Gastrocnemius medialis (tissue), 4 donors: ENCODE results near the gene AFTPH.

ENCODE experiments used
- CTCF ChIP-seq, 5 experiments: fragments of 450-650 bp in 3 of 5; fragments of 200-600 bp in 2 of 5; sonication (generic) in 2 of 5; IDR thresholded peaks in 4 of 5; conservative IDR thresholded peaks in 1 of 5; 1 replicate in 4 of 5; 2 replicates in 1 of 5; pipeline ENCODE4 v1.5.1; 2016 to 2019; ENCODE audit warnings: antibody characterized with exemption in 5 of 5, mild to moderate bottlenecking in 3 of 5, moderate library complexity in 3 of 5
- POLR2A ChIP-seq, 2 donors: fragments of 450-650 bp; IDR thresholded peaks; one replicate each; pipeline ENCODE4 v1.6.1; 2017; ENCODE audit warnings: antibody characterized with exemption in 2 of 2, mild to moderate bottlenecking in 2 of 2, moderate library complexity in 2 of 2

DNA sequence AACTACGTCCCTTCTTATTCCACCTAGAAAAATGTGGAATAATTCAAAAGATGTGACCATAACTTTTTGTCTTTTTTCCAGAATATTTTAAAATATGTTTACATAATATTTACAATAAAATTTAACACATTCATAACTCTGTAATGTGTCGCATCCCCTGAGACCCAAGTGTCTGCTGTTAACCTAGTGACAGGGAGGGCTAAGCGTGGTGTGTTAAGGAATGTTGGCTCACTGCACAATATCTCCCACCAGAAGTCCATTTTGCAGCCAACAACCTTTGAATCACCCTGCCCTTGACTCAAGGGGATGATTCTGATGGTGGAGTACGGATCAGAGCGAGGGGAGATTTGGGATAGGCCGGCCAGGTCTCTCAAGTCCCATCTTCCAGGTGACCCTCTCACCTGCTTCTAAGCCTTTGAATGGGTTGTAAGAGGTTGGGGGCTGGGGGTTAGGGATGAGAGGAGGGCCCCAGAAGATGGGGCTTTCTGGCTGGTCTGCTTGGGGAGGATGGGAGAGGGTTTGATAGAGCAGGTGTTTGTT, 86.3 kb downstream of the AFTPH start:
- TF ChIP-seq CTCF (IDR thresholded peaks at IDR 0.05 in 4 of 5, conservative IDR thresholded peaks at IDR 0.05 in 1 of 5) (no peak), POLR2A (IDR thresholded peaks at IDR 0.05) (no peak)
